Mucosa of rectum (tissue), 2 donors: ENCODE data around the gene CRTAP.
"Not testable (repeated sequence)": the region's sequence is repeated elsewhere in the genome, so short reads cannot be mapped to it uniquely, and the experiment has no call there.

ENCODE experiments used
- H3K27ac ChIP-seq, 2 donors: one replicate each; pipeline ENCODE4 v1.7.0; 2013; ENCODE audit warnings: inconsistent platforms in 2 of 2, low read depth in 2 of 2, low read length in 2 of 2
- H3K27me3 ChIP-seq, 2 donors: one replicate each; pipeline ENCODE4 v1.7.0; 2013; ENCODE audit warnings: low read length in 2 of 2; ENCODE audit not compliant: control insufficient read depth in 2 of 2, insufficient read depth in 2 of 2
- H3K36me3 ChIP-seq, 2 donors: one replicate each; pipeline ENCODE4 v1.7.0; 2013; ENCODE audit warnings: low read length in 2 of 2; ENCODE audit not compliant: control insufficient read depth in 2 of 2, insufficient read depth in 2 of 2
- H3K4me1 ChIP-seq, 2 donors: one replicate each; pipeline ENCODE4 v1.7.0; 2013; ENCODE audit warnings: low read length in 2 of 2, mild to moderate bottlenecking in 1 of 2; ENCODE audit not compliant: control insufficient read depth in 2 of 2, insufficient read depth in 2 of 2
- H3K4me3 ChIP-seq, 2 donors: one replicate each; pipeline ENCODE4 v1.7.0; 2013; ENCODE audit warnings: low read length in 2 of 2
- H3K9ac ChIP-seq, 2 donors: one replicate each; pipeline ENCODE4 v1.7.0; 2013; ENCODE audit warnings: low read length in 2 of 2, low read depth in 1 of 2, mild to moderate bottlenecking in 1 of 2
- H3K9me3 ChIP-seq, 2 donors: one replicate each; pipeline ENCODE4 v1.7.0; 2013; ENCODE audit warnings: low read length in 2 of 2; ENCODE audit not compliant: control insufficient read depth in 2 of 2
- donor health status: healthy.
- donor health status: Normal muscosa, but diverticular disease.

CRTAP gene

GRCh38 chr3:33149342-33149741 is 35.5 kb downstream of the CRTAP start:
- no peak overlapping the region for H3K27ac ChIP-seq
- H3K9me3 ChIP-seq, result no peaks in the 10 kb centered on the region
- peaks cover 0 to 6% of the 10 kb centered on the region in 2 donors for H3K36me3 ChIP-seq
- no peaks in the 10 kb centered on the region for H3K4me1 ChIP-seq
- H3K9ac ChIP-seq, result no peak overlapping the region
- H3K27me3 ChIP-seq, result no peaks in the 10 kb centered on the region
- no peak overlapping the region for H3K4me3 ChIP-seq

DNA sequence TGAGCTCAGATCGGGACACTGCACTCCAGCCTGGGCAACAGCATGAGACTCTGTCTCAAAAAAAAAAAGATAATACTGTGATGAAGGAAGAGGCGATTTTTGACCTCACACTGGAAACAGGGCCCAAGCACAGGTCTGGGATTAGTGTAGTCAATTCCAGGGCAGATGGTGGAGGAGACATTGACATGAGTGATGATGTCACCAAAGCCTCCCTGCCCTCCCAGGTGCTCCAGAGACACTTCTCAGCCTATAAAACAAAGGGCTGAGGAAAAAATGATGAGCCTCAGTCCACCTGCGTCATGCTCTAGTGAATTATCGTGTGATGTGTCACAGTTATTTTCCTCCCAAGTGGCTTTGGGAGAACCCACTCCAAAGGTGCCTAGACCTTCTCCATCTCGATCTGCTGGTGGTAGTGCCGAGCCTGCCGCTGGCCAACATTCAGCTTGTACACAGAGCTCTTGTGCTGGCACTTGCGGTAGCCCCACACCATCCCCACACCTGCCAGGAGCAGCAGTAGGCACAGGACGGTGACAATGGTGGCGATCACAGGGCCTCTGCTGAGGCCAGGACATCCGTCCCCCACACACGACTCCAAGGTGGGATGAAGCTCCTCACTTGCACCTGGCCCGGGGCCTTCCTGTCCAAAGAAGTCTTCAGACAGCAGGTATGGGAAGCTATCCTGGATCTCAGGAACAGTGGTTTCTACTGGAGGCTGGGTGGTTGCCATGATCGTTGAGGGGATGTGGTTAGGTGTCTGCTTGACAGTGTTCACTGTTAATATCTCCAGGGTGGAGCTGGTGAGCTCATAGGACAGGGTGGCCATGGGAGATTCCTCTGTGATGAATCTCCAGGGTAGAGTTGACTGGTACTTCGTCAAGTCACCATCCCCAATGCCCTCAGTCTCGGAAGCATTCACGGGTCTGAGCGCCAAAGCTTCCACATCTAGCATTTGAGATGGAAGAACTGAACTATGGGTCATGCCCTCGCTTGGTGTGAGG is 38.8 kb downstream of the CRTAP start:
- H3K36me3 ChIP-seq, result no peaks in the 10 kb centered on the region
- H3K9me3 ChIP-seq, result no peaks in the 10 kb centered on the region
- H3K4me1 ChIP-seq, result no peaks in the 10 kb centered on the region
- no peak overlapping the region for H3K4me3 ChIP-seq
- no peak overlapping the region for H3K9ac ChIP-seq
- no peaks in the 10 kb centered on the region for H3K27me3 ChIP-seq
- no peak overlapping the region for H3K27ac ChIP-seq

- Histone ChIP-seq H3K36me3 (no peaks in the 10 kb centered on the region), H3K27me3 (no peaks in the 10 kb centered on the region), H3K27ac (no peak overlapping the region), H3K9me3 (no peaks in the 10 kb centered on the region), H3K4me1 (no peaks in the 10 kb centered on the region), H3K9ac (no peak overlapping the region), H3K4me3 (no peak overlapping the region)
Measured at GRCh38 chr3:33153782-33154181, 40.0 kb downstream of the CRTAP start.

DNA sequence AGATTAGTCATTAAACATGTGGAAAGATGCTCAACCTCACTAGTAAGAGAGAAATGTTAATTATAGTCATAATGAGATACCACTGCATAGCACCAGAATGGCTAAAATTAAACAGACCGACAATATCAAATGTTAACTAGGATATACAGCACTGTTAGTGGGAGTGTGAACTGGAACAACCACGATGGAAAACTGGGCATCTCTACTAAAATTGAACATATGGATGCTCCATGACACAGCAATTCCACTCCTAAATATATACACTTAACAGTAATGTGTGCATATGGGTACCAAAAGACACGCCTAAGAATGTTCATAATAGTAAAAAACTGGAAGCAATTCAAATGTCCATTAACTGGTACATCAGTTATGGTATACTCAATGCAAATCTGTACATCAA is 41.5 kb downstream of the CRTAP start:
- no peak overlapping the region for H3K4me3 ChIP-seq
- H3K27me3 ChIP-seq, result no peaks in the 10 kb centered on the region
- no peaks in the 10 kb centered on the region for H3K4me1 ChIP-seq
- H3K36me3 ChIP-seq, result no peaks in the 10 kb centered on the region
- no peak overlapping the region for H3K27ac ChIP-seq
- no peaks in the 10 kb centered on the region for H3K9me3 ChIP-seq
- no peak overlapping the region for H3K9ac ChIP-seq

GRCh38 chr3:33159234-33159633 is 45.4 kb downstream of the CRTAP start:
- H3K27me3 ChIP-seq, result peaks cover 0 to 2% of the 10 kb centered on the region in 2 donors
- H3K4me1 ChIP-seq, result no peaks in the 10 kb centered on the region
- H3K9ac ChIP-seq, result no peak overlapping the region
- H3K4me3 ChIP-seq, result no peak overlapping the region
- no peak overlapping the region for H3K27ac ChIP-seq
- no peaks in the 10 kb centered on the region for H3K36me3 ChIP-seq
- H3K9me3 ChIP-seq, result no peaks in the 10 kb centered on the region

- H3K4me1 ChIP-seq, result no peaks in the 10 kb centered on the region
- H3K4me3 ChIP-seq, result no peak overlapping the region
- no peaks in the 10 kb centered on the region for H3K36me3 ChIP-seq
- H3K9me3 ChIP-seq, result no peaks in the 10 kb centered on the region
- H3K27me3 ChIP-seq, result peaks cover 0 to 2% of the 10 kb centered on the region in 2 donors
- no peak overlapping the region for H3K9ac ChIP-seq
- H3K27ac ChIP-seq, result no peak overlapping the region
Measured at GRCh38 chr3:33159981-33160380, 46.2 kb downstream of the CRTAP start.

GRCh38 chr3:33162621-33163020 is 48.8 kb downstream of the CRTAP start:
- not testable (repeated sequence) for H3K36me3 ChIP-seq, H3K27me3 ChIP-seq, H3K9ac ChIP-seq, H3K4me3 ChIP-seq, H3K27ac ChIP-seq, H3K9me3 ChIP-seq, H3K4me1 ChIP-seq

DNA sequence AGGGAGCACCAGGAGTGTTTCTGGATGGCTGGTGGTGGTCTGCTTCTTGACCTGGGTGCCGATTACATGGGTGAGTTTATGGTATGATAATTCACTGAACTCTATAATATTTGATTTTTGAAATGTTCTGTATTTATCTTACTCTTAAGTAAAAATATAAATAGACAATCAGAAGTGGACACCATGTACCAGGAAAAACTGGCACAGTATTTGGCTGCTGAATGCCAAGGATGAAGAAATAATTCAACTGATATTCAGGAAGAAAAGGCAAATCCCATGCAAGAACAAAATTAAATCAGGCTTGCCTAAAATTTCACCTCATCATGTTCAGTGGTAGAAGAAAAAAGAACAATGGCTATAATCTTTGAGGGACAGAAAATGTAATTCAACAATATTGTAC is 51.6 kb downstream of the CRTAP start:
- Histone ChIP-seq H3K27ac (no peak overlapping the region), H3K4me1 (no peaks in the 10 kb centered on the region)

GRCh38 chr3:33166095-33166494 is 52.3 kb downstream of the CRTAP start:
- no peaks in the 10 kb centered on the region for H3K9me3 ChIP-seq

More for the DNA sequence above, 51.6 kb downstream of the CRTAP start:
- H3K27me3 ChIP-seq, result peaks cover 0 to 2% of the 10 kb centered on the region in 2 donors
- no peaks in the 10 kb centered on the region for H3K36me3 ChIP-seq
- H3K9me3 ChIP-seq, result no peaks in the 10 kb centered on the region
- H3K9ac ChIP-seq, result no peak overlapping the region
- H3K4me3 ChIP-seq, result no peak overlapping the region

GRCh38 chr3:33167284-33167683 is 53.5 kb downstream of the CRTAP start:
- no peak overlapping the region for H3K4me3 ChIP-seq
- no peaks in the 10 kb centered on the region for H3K4me1 ChIP-seq
- H3K27me3 ChIP-seq, result no peaks in the 10 kb centered on the region
- no peaks in the 10 kb centered on the region for H3K9me3 ChIP-seq
- H3K9ac ChIP-seq, result no peak overlapping the region
- no peaks in the 10 kb centered on the region for H3K36me3 ChIP-seq
- no peak overlapping the region for H3K27ac ChIP-seq

More at GRCh38 chr3:33166095-33166494, 52.3 kb downstream of the CRTAP start:
- H3K4me1 ChIP-seq, result no peaks in the 10 kb centered on the region
- no peaks in the 10 kb centered on the region for H3K36me3 ChIP-seq
- H3K27me3 ChIP-seq, result no peaks in the 10 kb centered on the region
- H3K9ac ChIP-seq, result no peak overlapping the region
- no peak overlapping the region for H3K4me3 ChIP-seq
- H3K27ac ChIP-seq, result no peak overlapping the region
